GM18526 (cell line): ENCODE data around the gene ASPDH.

Experiments used
- POLR2A ChIP-seq: IDR thresholded peaks from 3 replicates; pipeline ENCODE4 v1.6.1; 2011; ENCODE audit not compliant: insufficient read length; ENCODE audit errors: extremely low read depth

The ASPDH gene

GRCh38 chr19:50513746-50514345 lies at the start of gene ASPDH:
Gene ASPDH (minus strand): TSS chr19:50513913. CDS start chr19:50513823, 90 bp downstream.
- no peak for TF ChIP-seq POLR2A

GRCh38 chr19:50562996-50563395 lies 49.3 kb upstream of the ASPDH start:
- TF ChIP-seq POLR2A: no peak

- TF ChIP-seq POLR2A: no peak
Measured at GRCh38 chr19:50562329-50562728, 48.6 kb upstream of the ASPDH start.

GRCh38 chr19:50559636-50560035 lies 45.9 kb upstream of the ASPDH start:
- no peak for TF ChIP-seq POLR2A

GRCh38 chr19:50558449-50558848 lies 44.7 kb upstream of the ASPDH start:
- no peak for TF ChIP-seq POLR2A

- no peak for TF ChIP-seq POLR2A
Measured at GRCh38 chr19:50558039-50558438, 44.3 kb upstream of the ASPDH start.

GRCh38 chr19:50557009-50557613 lies 43.4 kb upstream of the ASPDH start:
- TF ChIP-seq POLR2A: no peak

GRCh38 chr19:50556282-50557008 lies 42.7 kb upstream of the ASPDH start:
- no peak for TF ChIP-seq POLR2A

- no peak for TF ChIP-seq POLR2A
Measured at GRCh38 chr19:50555450-50556281, 42.0 kb upstream of the ASPDH start.

GRCh38 chr19:50555033-50555432 lies 41.3 kb upstream of the ASPDH start:
- no peak for TF ChIP-seq POLR2A

GRCh38 chr19:50554212-50554611 lies 40.5 kb upstream of the ASPDH start:
- no peak for TF ChIP-seq POLR2A

- no peak for TF ChIP-seq POLR2A
Measured at GRCh38 chr19:50553134-50553703, 39.5 kb upstream of the ASPDH start.

GRCh38 chr19:50552540-50552939 lies 38.8 kb upstream of the ASPDH start:
- TF ChIP-seq POLR2A: no peak

- no peak for TF ChIP-seq POLR2A
Measured at GRCh38 chr19:50551715-50552187, 38.0 kb upstream of the ASPDH start.
